ENCODE data around the gene DYNLT5. TPM values are rescaled to one million over a fixed set of nuclear protein-coding genes. Genes with fewer than 3 reads are reported as not detected.

The DYNLT5 gene
- total RNA-seq (10 to 100 TPM in 1 of 7 donors, 1 to 10 TPM in 1, under 1 TPM in 5; 0.23 to 11.4 (median 0.60) TPM), polyA plus RNA-seq (under 1 TPM; 0.05 to 0.48 TPM)
- long read RNA-seq, donor 1 = 0 reads
- long read RNA-seq, donor 2, partial matches to known transcripts = 0 of 1 reads
- long read RNA-seq, donor 2, other reads (novel, unspliced or antisense) = 0 of 1 reads
- long read RNA-seq, donor 3, partial matches to known transcripts = 0 of 1 reads
- long read RNA-seq, donor 3, other reads (novel, unspliced or antisense) = 0 of 1 reads

GRCh38 chr1:66752000-66752592 is at the start of gene DYNLT5:
DYNLT5 (plus strand) TSS chr1:66752459; CDS start chr1:66754659, 2,200 bp downstream.
- no peak within 1 kb of the TSS for H3K27ac ChIP-seq
- DNase-seq = peak; percentile 12 to 42 (median 18)
- WGBS, 3 donors = 12 to 17% (median 14%) methylated on average over 35 of the region's 35 CpGs

GRCh38 chr1:66704177-66704875 is 47.9 kb upstream of the DYNLT5 start:
- intact Hi-C loops (cut with DNase I) = no loop called here
- Histone ChIP-seq H3K9me3 (no peaks in the 10 kb centered on the region), H3K4me3 (no peak overlapping the region), H3K27me3 (no peaks in the 10 kb centered on the region), H3K27ac (no peak overlapping the region), H3K4me1 (ENCODE audit: insufficient read depth) (no peaks in the 10 kb centered on the region), H3K36me3 (no peaks in the 10 kb centered on the region)
- DNase-seq = no peak
- 44 to 50% (median 45%) methylated on average over 4 of the region's 4 CpGs for WGBS, 3 donors
- TF ChIP-seq POLR2A (IDR thresholded peaks at IDR 0.05) = no peak
- TF ChIP-seq CTCF (IDR thresholded peaks at IDR 0.05) = no peak
- no peak for TF ChIP-seq EP300 (IDR thresholded peaks at IDR 0.05)

More at GRCh38 chr1:66752000-66752592, at the start of gene DYNLT5:
- Histone ChIP-seq H3K4me1 (ENCODE audit: insufficient read depth) (peaks cover 3% of the 10 kb centered on the region), H3K9me3 (no peaks in the 10 kb centered on the region), H3K36me3 (no peaks in the 10 kb centered on the region), H3K4me3 (peak within 1 kb of the TSS; percentile 19), H3K27me3 (no peaks in the 10 kb centered on the region)
- intact Hi-C loops (cut with DNase I) = no loop called here
- no peak for TF ChIP-seq CTCF (IDR thresholded peaks at IDR 0.05)
- TF ChIP-seq EP300 (IDR thresholded peaks at IDR 0.05) = no peak
- TF ChIP-seq POLR2A (IDR thresholded peaks at IDR 0.05) = no peak

- no peak overlapping the region for H3K27ac ChIP-seq
- DNase-seq = no peak
- TF ChIP-seq POLR2A (IDR thresholded peaks at IDR 0.05) (no peak), EP300 (IDR thresholded peaks at IDR 0.05) (no peak), CTCF (IDR thresholded peaks at IDR 0.05) (no peak)
- WGBS, 3 donors = 66 to 72% (median 68%) methylated on average over 5 of the region's 5 CpGs
- intact Hi-C loops (cut with DNase I) = no loop called here
- no peaks in the 10 kb centered on the region for H3K4me1 ChIP-seq (ENCODE audit: insufficient read depth)
- H3K36me3 ChIP-seq = no peaks in the 10 kb centered on the region
- no peak overlapping the region for H3K4me3 ChIP-seq
- no peaks in the 10 kb centered on the region for H3K9me3 ChIP-seq
- H3K27me3 ChIP-seq = no peaks in the 10 kb centered on the region
Observed at GRCh38 chr1:66705110-66705509, 47.1 kb upstream of the DYNLT5 start.

GRCh38 chr1:66711420-66711819 is 40.8 kb upstream of the DYNLT5 start:
- H3K27me3 ChIP-seq = no peaks in the 10 kb centered on the region
- no peak for DNase-seq
- H3K27ac ChIP-seq = no peak overlapping the region
- 17 to 36% (median 28%) methylated on average over 2 of the region's 2 CpGs for WGBS, 3 donors
- TF ChIP-seq POLR2A (IDR thresholded peaks at IDR 0.05) (no peak), CTCF (IDR thresholded peaks at IDR 0.05) (no peak), EP300 (IDR thresholded peaks at IDR 0.05) (no peak)
- H3K9me3 ChIP-seq = no peaks in the 10 kb centered on the region
- intact Hi-C loops (cut with DNase I) = no loop called here
- H3K4me1 ChIP-seq (ENCODE audit: insufficient read depth) = no peaks in the 10 kb centered on the region
- no peaks in the 10 kb centered on the region for H3K36me3 ChIP-seq
- no peak overlapping the region for H3K4me3 ChIP-seq

Measured in ovary (tissue), 10 donors.